ENCODE measurements around the gene AKAP9.
"Not testable (repeated sequence)": the region's sequence is repeated elsewhere in the genome, so short reads cannot be mapped to it uniquely, and the experiment has no call there.

The AKAP9 gene

DNA sequence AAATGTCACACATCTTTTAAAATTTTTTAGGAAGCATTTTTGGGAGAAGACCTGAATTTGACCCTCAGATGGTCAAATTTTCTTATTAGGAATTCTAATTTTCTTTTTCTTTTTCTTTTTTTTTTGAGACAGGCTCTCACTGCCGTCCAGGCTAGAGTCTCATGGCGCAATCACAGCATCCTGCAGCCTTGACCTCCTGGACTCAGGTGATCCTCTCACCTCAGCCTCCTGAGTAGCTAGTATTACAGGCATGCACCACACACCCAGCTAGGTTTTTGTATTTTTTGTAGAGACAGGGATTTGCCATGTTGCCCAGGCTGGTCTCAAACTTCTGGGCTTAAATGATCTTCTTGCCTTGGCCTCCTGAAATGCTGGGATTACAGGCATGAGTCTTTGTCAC, 65.4 kb downstream of the AKAP9 start:
- DNase-seq (ENCODE audit: low read depth in 1 of 2, low spot score in 1 of 2): no peak

DNA sequence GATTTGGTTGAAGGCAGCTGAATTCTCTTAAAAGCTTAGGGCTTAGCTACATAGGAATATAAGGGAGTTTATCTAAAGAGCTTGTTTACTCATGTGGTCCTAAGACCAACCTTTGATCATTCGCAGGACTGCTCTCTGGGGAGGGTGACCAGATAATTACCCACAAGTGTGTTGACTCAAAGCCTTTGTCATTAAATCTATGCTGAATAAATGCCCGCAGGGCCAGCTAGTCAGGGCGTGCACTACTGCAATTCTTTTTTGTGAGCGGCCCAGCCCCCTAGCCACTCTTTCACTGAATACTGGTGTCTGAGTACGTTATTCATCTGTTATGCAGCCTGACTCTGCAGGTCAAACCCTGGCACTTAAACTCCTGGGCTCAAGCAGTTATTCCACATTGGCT, 69.6 kb downstream of the AKAP9 start:
- no peak for DNase-seq (ENCODE audit: low read depth in 1 of 2, low spot score in 1 of 2)

DNA sequence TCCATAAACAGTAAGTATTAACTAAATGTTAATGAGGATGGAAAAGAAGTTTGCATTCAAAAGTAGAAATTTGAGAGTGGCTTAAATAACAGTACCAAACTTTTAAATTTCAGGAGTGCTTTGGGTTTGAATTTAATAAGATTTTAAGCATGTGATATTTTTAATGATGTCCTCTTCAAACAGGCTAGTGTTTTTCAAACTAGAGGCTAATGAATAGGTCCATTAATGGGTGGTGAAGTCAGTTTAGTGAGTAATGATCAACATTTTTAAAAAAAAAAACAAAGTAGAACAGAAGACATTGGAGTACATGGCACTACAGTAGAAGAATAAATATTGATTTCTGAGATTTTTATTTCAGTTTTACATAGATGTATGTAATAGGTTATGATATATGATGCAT, 72.9 kb downstream of the AKAP9 start:
- no peak for DNase-seq (ENCODE audit: low read depth in 1 of 2, low spot score in 1 of 2)

DNA sequence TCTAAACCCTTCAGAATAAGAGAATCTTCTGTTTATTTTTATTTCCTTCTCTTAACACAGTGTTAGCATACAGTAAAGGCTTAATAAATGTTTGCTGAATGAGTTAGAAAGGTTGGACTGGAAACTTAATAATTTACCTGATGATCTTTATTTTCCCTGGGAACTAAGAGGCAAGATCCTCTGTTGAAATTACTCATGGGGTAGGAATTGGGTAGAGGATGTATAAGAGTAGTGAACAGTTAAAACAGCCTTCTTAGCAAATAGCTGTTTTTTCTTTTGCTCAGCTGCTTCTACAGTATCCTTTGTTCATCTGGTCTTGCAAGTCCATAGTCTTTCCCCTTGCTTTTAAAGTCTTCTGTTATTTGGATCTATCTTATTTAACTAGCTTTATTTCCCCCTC, 80.0 kb downstream of the AKAP9 start:
- DNase-seq (ENCODE audit: low read depth in 1 of 2, low spot score in 1 of 2): no peak

DNA sequence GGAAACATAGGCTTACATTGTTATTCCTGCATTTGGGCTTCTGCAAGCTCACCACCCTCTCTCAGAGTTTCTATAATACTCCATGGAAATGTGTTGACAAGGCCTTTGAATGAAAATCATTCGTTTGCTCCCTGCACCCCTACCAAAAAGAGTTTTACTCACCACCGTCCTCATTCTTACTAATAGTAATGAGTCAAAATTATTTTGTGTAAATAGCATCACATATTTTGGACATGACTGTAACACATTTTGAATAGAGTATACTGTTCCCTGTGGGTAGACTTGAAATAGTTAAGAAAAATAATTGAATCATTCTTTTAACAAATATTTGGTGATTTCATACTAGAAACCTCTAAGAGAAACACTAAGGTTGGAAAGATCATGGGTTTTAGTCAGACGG, 84.6 kb downstream of the AKAP9 start:
- DNase-seq (ENCODE audit: low read depth in 1 of 2, low spot score in 1 of 2): no peak

DNA sequence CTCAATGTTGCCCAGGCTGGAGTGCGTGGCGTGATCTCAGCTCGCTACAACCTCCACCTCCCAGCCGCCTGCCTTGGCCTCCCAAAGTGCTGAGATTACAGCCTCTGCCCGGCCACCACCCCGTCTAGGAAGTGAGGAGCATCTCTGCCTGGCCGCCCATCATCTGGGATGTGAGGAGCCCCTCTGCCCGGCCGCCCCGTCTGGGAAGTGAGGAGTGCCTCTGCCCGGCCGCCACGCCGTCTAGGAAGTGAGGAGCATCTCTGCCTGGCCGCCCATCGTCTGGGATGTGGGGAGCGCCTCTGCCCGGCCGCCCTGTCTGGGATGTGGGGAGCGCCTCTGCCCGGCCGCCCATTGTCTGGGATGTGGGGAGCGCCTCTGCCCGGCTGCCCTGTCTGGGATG, 86.0 kb downstream of the AKAP9 start:
- not testable (repeated sequence) for DNase-seq (ENCODE audit: low read depth in 1 of 2, low spot score in 1 of 2)

DNA sequence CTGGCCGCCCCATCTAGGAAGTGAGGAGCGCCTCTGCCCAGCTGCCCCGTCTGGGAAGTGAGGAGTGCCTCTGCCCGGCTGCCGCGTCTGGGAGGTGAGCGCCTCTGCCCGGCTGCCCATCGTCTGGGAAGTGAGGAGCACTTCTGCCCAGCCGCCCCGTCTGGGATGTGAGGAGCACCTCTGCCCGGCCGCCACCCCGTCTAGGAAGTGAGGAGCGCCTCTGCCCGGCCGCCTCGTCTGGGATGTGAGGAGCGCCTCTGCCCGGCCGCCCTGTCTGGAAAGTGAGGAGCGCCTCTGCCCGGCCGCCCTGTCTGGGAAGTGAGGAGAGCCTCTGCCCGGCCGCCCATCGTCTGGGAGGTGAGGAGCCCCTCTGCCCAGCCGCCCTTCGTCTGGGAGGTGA, 86.5 kb downstream of the AKAP9 start:
- not testable (repeated sequence) for DNase-seq (ENCODE audit: low read depth in 1 of 2, low spot score in 1 of 2)

DNA sequence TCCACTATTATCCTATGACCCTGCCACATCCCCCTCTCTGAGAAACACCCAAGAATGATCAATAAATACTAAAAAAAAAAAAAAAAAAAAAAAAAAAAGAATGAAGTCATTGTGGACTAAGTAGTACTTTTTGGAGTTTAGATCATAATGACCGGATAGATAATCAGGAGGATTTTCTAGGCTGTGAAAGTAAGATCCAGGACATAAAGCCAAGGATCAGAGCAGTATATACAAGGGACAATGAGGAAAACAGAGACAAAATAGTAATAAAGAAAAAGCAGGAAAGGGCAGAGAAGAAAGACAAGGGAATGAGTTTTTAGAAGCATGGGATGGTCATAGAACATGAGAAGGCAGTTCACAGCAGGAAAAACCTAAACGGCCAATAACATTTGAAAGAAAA, 87.6 kb downstream of the AKAP9 start:
- DNase-seq (ENCODE audit: low read depth in 1 of 2, low spot score in 1 of 2): no peak

DNA sequence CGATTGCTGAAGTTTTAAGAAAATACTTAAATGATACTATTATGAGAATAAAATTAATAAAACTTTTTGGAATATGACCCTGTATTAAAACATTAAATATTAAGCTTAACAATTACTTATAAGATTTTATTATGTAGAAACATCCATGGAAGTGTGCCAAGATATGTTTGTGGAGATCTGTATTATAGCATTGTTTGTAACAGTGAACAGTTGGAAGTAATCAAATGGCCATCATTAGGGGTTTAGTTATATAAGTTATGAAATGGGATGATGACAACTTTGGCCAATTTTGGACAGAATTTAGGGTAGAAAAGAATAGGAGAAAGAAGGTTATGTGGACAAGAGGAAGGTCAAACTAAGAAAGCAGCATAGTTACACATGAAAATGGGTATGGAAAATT, 88.0 kb downstream of the AKAP9 start:
- DNase-seq (ENCODE audit: low read depth in 1 of 2, low spot score in 1 of 2): no peak

DNA sequence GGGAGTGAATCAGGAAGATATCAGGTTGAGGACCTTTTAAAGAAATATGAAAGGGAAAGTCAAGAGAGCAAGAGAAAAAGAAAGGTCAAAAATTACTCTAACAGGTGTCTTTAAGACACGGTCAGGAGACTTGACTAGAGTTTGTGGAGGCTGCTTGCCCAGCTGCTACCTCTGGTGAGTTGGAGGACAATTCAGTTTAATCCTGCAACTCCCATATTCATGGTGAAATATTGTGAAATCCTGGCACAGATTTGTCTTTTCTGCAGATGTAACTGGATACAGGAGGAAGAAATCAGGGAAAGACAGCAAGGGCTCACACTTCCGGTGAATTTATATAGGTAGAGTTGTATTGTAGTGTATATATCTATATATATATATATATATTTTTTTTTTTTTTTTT, 93.5 kb downstream of the AKAP9 start:
- DNase-seq (ENCODE audit: low read depth in 1 of 2, low spot score in 1 of 2): no peak

DNA sequence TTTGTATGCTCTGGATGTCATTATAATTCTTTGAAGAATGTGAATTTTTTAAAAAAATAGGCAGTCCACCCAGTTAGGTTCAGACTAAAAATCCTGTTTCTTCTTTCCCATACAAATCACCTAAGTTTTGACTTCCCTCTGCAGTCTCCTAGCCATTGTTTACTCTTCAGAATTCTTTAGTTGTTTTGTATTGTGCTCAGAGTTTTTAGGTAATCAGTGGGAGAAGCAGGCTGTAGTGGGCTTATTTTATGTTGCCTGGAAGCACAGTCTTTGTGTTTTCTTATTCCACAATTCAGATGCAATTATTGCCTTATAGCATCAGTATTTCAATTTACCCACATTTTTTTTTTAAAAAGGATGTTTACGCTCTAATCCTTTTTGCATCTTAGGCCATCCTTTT, 94.9 kb downstream of the AKAP9 start:
- DNase-seq (ENCODE audit: low read depth in 1 of 2, low spot score in 1 of 2): no peak

DNA sequence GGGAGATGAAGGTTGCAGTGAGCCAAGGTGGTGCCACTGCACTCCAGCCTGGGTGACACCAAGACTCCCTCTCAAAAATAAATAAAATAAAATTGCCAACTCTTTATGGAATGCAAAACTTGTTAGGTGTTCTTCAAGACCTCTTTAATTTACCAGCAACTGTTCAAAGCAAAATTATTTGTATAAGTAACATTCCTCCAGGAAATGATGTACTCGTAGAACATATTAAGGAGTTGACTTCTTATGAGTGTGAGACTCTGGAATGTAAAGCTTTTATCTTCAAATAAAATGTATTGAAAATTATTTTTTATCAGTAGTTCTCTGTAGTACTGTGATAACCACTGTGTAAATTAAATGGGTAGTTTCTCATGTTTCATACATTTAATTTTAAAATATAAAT, 99.2 kb downstream of the AKAP9 start:
- DNase-seq (ENCODE audit: low read depth in 1 of 2, low spot score in 1 of 2): no peak

DNA sequence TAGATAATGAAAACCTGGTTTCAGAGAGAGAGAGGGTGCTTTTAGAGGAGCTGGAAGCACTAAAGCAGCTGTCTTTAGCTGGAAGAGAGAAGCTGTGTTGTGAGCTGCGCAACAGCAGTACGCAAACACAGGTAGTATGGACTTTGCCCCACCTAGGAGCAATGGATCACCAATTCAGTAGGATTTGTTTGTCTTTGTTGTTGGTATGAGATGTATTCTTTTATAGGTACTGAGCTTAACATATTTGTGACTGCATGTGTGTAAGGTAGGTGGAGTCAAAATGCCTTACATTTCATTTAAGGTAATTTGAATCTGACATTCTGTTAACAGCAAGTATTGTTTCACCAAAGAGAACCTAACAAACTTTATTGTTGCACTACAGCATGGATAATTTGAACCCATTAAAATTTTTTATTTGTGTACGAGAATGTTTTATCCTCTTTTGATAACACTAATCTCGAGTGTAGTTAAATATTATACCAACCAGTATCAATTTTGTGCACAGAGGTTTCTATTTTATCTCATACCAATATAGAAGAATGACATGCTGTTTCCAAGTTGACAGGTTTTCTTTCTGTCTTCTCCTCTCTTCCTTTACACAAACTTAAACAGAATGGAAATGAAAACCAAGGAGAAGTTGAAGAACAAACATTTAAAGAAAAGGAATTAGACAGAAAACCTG, 101.5 kb downstream of the AKAP9 start:
- DNase-seq (ENCODE audit: low read depth in 1 of 2, low spot score in 1 of 2): no peak

DNA sequence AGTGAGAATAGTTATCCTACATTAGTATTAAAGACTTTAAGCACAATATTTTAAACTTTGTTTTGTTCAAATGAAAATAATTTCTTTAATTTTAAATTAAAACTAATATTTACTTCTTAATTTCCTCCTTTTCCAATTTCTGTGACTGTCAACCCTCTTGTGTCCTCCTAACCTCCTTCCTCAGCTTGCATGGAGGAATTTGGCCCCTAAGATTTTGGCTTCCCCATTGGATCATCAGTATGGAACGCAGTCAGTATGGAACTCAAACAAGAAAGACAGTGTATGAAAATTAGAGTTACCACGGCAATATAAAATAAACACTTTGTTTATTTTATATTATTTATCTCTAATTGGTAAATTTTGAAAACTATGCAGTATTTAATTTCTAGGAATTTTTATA, 102.4 kb downstream of the AKAP9 start:
- no peak for DNase-seq (ENCODE audit: low read depth in 1 of 2, low spot score in 1 of 2)

DNA sequence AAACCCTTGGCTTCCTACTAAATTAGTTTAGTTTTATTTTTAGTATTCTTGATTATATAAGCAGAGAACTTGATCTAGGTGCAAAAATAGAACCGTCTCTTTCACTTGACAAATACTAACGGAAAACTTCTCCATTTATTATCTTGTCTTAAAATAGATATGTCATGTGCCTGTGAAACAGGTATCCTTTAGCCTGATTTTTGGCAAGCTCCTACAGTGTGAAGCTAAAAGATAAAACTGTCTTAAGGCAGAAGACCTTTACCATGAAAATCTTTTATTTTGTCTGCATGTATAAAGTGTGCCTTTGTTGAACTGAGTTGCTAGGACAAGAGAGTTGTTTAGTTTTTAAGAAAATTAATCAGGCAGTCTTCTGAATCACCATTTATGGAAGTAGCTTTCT, 103.0 kb downstream of the AKAP9 start:
- DNase-seq (ENCODE audit: low read depth in 1 of 2, low spot score in 1 of 2): no peak

DNA sequence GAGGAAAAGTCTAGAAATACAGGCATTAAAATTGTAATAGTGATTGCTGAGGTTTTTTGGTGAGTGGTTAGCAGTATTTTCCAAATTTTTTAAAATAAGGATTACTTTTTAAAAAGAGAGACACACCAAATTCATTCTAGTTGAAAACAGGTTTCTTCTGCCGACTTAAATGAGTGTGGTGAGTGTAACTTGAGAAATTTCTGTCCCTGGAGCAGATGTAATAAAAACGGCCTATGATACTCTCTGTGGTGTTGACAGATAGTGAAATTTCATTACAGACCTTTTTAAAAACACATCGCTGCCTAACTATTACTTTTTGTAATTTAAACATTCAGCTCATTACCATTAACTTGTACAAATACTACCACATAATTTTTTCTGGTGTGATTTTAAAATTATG, 103.5 kb downstream of the AKAP9 start:
- no peak for DNase-seq (ENCODE audit: low read depth in 1 of 2, low spot score in 1 of 2)

DNA sequence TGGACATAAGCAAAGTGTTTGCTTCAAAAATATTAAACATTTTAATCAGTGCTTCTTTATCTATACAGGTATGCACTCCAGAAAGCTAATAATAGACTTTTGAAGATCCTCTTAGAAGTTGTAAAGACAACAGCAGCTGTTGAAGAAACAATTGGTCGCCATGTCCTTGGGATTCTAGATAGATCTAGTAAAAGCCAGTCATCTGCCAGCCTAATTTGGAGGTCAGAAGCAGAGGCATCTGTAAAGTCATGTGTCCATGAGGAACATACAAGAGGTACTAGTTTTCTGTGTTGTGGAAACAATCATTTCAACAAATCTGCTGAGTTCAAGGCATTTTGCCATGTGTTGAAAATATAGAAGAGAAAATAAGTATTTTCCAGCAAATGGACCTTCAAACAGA, 104.3 kb downstream of the AKAP9 start:
- no peak for DNase-seq (ENCODE audit: low read depth in 1 of 2, low spot score in 1 of 2)

DNA sequence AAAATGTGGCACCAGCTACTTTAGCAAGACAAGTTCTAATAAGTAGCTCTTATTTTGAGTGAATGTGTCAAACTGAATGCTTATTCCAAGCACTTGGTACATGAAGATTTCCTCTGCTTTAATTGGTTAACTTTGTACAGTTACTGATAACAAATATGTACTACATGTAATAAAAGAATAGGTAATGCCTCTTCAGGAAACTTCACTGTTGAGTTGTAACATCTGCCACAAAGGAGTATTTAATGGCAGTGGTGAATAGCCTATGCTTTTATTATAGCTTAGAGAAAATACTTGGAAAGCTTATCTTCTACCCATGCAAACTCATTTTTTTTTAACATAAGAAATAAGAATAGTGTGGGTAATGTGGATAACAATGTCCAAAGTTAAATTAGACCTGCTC, 111.0 kb downstream of the AKAP9 start:
- DNase-seq (ENCODE audit: low read depth in 1 of 2, low spot score in 1 of 2): no peak

DNA sequence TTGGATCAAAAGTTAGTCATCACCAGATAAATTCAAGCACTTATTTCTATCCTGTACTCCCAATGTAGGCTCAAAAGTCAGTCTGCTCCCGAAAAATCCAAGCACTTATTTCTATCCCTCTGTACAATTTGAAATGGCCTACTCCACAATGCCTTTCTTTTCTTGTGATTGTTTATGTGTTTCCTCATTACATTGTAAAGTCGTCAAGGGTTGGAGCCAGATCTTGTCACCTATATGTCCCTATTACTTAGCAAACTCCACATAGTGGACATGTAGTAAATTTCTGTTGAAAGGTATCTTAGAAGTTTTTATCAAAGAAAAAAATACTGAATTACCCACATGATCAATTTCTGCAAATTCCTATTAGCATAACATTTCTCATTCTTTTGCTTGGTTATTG, 111.5 kb downstream of the AKAP9 start:
- no peak for DNase-seq (ENCODE audit: low read depth in 1 of 2, low spot score in 1 of 2)

DNA sequence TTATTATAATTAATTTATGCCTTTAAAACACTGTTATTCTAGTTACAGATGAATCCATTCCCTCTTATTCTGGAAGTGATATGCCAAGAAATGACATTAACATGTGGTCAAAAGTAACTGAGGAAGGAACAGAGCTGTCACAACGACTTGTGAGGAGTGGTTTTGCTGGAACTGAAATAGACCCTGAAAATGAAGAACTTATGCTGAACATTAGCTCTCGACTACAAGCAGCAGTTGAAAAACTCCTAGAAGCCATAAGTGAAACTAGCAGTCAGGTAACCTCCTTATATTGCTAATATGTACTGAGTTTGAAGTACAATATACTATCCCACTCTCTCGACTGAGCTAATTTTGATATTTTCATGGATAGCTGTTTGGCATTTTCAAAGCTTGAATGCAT, 112.0 kb downstream of the AKAP9 start:
- no peak for DNase-seq (ENCODE audit: low read depth in 1 of 2, low spot score in 1 of 2)

DNA sequence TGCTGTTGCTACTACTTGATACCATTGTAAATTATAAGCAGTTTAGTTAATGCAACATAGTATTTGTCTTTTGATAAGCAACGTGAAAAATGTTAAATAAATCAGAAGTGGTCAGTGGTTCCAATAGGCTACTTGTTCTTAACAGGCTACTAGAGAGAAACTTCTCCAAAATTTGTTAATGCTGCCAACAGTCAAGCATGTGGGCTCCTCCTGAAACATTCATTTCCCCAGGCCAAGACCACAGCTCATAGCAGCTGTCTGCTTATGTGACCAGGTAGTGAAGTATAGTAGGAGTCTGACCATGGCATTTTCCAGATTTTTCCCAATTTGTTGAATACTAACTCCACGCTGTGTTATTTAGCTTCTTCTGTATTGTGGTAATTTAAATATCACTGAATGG, 112.7 kb downstream of the AKAP9 start:
- DNase-seq (ENCODE audit: low read depth in 1 of 2, low spot score in 1 of 2): no peak

DNA sequence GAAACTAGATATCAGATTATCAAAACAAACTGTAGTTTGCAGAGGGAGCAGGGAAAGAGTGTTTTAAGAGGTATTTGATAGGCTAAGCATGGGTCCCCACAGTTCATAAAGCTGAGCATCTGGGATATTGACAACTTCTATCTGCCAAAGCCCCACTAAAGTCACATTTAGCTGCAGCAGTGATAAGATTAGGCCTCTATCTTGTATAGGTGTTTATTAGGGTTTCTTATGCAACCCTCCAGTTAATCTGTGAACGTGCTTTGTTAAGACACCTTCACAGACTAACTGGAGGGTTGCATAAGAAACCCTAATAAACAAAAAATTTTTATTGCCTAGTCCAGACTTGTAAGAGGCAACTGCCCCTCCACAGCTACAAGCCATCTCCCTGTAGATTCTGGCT, 115.6 kb downstream of the AKAP9 start:
- DNase-seq (ENCODE audit: low read depth in 1 of 2, low spot score in 1 of 2): no peak

DNA sequence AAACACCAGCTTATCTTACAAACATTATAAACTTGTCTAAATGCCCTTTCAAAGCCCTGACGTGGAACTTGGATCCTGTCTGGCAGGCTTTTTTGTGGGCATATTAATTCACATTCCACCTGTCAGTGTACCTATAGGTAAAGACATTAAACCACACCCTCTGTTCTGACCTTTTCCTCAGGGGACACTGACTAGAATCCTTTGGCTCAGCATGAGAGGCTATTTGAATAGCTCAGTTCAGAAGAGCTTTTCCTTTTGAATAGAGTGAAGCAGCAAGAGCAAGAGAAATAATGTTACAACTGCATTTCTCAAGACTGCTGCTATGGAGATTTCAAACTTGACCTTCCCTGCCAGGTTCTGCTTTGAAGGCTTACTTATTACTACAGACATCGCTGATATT, 116.7 kb downstream of the AKAP9 start:
- no peak for DNase-seq (ENCODE audit: low read depth in 1 of 2, low spot score in 1 of 2)

DNA sequence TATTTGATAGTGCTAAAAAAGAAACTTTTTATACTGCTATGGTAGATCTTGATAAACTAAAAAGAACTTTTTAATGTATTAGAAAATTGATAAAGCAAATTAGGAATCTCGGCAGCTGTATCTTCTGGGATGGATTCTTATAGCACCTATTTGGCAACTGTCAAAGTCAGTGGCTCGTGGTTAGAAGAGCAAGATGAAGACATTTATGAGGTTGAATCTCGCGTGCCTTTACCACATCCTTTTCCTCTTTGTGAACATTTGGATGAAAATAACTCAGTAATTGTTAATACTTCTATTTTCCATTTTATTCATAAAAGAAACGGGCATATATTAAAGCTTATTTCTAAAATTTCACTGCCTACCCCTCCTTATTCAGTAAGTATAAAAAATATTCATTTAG, 117.4 kb downstream of the AKAP9 start:
- DNase-seq (ENCODE audit: low read depth in 1 of 2, low spot score in 1 of 2): no peak

Data from stimulated activated CD4-positive, alpha-beta T cell treated with anti-CD3 and anti-CD28 coated beads, Interleukin-15, amount 100 ng/mL, for 1 hour (primary cell).